ENCODE measurements around the gene RNU6-9.

RNU6-9 gene

GRCh38 chr19:941292-942132 is 48.2 kb downstream of the RNU6-9 start:
- Histone ChIP-seq H3K4me2 (ENCODE audit: low read depth, low read length) (no peak overlapping the region), H3K4me1 (ENCODE audit: low read length) (no peaks in the 10 kb centered on the region), H4K20me1 (ENCODE audit: insufficient read depth, low read length) (no peaks in the 10 kb centered on the region), H3K4me3 (ENCODE audit: low read length) (no peak overlapping the region), H2AFZ (ENCODE audit: low read length) (no peak overlapping the region), H3K27me3 (replicated peaks; ENCODE audit: insufficient read depth, low read length) (no peaks in the 10 kb centered on the region), H3K9me3 (replicated peaks; ENCODE audit: insufficient read depth, low read length) (no peaks in the 10 kb centered on the region), H3K9me2 (replicated peaks; ENCODE audit: insufficient read depth, low read length) (no peaks in the 10 kb centered on the region), H3F3A (ENCODE audit: insufficient read depth, low read length) (no peaks in the 10 kb centered on the region), H3K79me2 (ENCODE audit: low read length) (peaks cover 46% of the 10 kb centered on the region), H3K27ac (ENCODE audit: low read length) (no peak overlapping the region), H3K9ac (ENCODE audit: low read length) (no peak overlapping the region), H3K36me3 (replicated peaks; ENCODE audit: insufficient read depth, low read length) (no peaks in the 10 kb centered on the region)
- no peak for DNase-seq
- no peak for TF ChIP-seq EZH2phosphoT487 (IDR thresholded peaks at IDR 0.05; ENCODE audit: low read length)
- TF ChIP-seq CTCF (IDR thresholded peaks at IDR 0.05; ENCODE audit: low read length): no peak
- no peak for TF ChIP-seq EZH2 (optimal IDR thresholded peaks at IDR 0.05; ENCODE audit: low read depth, low read length)

- Histone ChIP-seq H3K4me1 (ENCODE audit: low read length) (no peaks in the 10 kb centered on the region), H3K79me2 (ENCODE audit: low read length) (peaks cover 46% of the 10 kb centered on the region), H4K20me1 (ENCODE audit: insufficient read depth, low read length) (no peaks in the 10 kb centered on the region), H3K9ac (ENCODE audit: low read length) (no peak overlapping the region), H3K4me3 (ENCODE audit: low read length) (no peak overlapping the region), H3K9me3 (replicated peaks; ENCODE audit: insufficient read depth, low read length) (no peaks in the 10 kb centered on the region), H3K9me2 (replicated peaks; ENCODE audit: insufficient read depth, low read length) (no peaks in the 10 kb centered on the region), H3K36me3 (replicated peaks; ENCODE audit: insufficient read depth, low read length) (no peaks in the 10 kb centered on the region), H3K4me2 (ENCODE audit: low read depth, low read length) (no peak overlapping the region), H3K27me3 (replicated peaks; ENCODE audit: insufficient read depth, low read length) (no peaks in the 10 kb centered on the region), H2AFZ (ENCODE audit: low read length) (no peak overlapping the region), H3F3A (ENCODE audit: insufficient read depth, low read length) (no peaks in the 10 kb centered on the region), H3K27ac (ENCODE audit: low read length) (no peak overlapping the region)
- no peak for DNase-seq
- TF ChIP-seq EZH2 (optimal IDR thresholded peaks at IDR 0.05; ENCODE audit: low read depth, low read length): no peak
- TF ChIP-seq CTCF (IDR thresholded peaks at IDR 0.05; ENCODE audit: low read length): no peak
- TF ChIP-seq EZH2phosphoT487 (IDR thresholded peaks at IDR 0.05; ENCODE audit: low read length): no peak
Observed at GRCh38 chr19:942133-942645, 48.9 kb downstream of the RNU6-9 start.
